ENCODE data around the gene DOCK1. TPM values are rescaled to one million over a fixed set of nuclear protein-coding genes. Genes with fewer than 3 reads are reported as not detected.

Gene DOCK1
- total and polyA plus RNA-seq, 2 donors from 2014 or later = 15.8 to 81.7 TPM

DNA sequence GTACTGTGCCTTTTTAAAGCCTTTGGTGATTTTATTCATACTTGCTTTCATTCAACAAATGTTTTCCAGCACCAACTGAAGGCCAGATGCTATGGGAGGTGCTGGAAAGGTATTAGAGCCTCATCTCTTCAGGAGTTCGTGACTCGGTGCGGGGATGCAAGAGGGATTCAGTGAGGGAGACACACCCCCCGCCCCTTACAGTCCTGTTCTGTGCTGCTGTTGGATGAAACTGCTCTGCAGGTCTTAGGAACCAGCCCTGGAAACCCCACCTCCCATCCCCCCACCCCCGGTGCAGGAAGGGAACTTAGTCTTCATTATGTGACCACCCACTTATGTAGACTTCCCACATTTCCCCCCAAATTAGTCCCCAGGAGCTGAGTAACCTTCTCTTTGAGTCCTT, 180.7 kb downstream of the DOCK1 start:
- TF ChIP-seq, protein P1, sequence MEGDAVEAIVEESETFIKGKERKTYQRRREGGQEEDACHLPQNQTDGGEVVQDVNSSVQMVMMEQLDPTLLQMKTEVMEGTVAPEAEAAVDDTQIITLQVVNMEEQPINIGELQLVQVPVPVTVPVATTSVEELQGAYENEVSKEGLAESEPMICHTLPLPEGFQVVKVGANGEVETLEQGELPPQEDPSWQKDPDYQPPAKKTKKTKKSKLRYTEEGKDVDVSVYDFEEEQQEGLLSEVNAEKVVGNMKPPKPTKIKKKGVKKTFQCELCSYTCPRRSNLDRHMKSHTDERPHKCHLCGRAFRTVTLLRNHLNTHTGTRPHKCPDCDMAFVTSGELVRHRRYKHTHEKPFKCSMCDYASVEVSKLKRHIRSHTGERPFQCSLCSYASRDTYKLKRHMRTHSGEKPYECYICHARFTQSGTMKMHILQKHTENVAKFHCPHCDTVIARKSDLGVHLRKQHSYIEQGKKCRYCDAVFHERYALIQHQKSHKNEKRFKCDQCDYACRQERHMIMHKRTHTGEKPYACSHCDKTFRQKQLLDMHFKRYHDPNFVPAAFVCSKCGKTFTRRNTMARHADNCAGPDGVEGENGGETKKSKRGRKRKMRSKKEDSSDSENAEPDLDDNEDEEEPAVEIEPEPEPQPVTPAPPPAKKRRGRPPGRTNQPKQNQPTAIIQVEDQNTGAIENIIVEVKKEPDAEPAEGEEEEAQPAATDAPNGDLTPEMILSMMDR (IDR thresholded peaks at IDR 0.05; ENCODE audit: borderline replicate concordance, extremely low read depth, insufficient read depth) = no peak
- no peaks in the 10 kb centered on the region for H3K9me3 ChIP-seq (ENCODE audit: control insufficient read depth in 2 of 3, insufficient read depth in 1 of 3, low read length in 3 of 3)
- no peaks in the 10 kb centered on the region for H3K4me1 ChIP-seq (ENCODE audit: control insufficient read depth in 2 of 3, insufficient read depth in 2 of 3, low read depth in 1 of 3, low read length in 3 of 3)
- no peak overlapping the region for H3K27ac ChIP-seq (ENCODE audit: low read depth in 2 of 2, low read length in 2 of 2)
- no peak for FAIRE-seq
- intact Hi-C loops (cut with DNase I) = no loop called here
- H3K4me3 ChIP-seq (ENCODE audit: low read length in 3 of 3) = no peak overlapping the region
- no peaks in the 10 kb centered on the region for H3K36me3 ChIP-seq (ENCODE audit: control insufficient read depth in 2 of 3, insufficient read depth in 3 of 3, low read length in 3 of 3)
- H3K9ac ChIP-seq (ENCODE audit: low read length in 3 of 3) = no peak overlapping the region
- no peak for DNase-seq
- no peaks in the 10 kb centered on the region for H3K27me3 ChIP-seq (ENCODE audit: control insufficient read depth, insufficient read depth, low read length)

DNA sequence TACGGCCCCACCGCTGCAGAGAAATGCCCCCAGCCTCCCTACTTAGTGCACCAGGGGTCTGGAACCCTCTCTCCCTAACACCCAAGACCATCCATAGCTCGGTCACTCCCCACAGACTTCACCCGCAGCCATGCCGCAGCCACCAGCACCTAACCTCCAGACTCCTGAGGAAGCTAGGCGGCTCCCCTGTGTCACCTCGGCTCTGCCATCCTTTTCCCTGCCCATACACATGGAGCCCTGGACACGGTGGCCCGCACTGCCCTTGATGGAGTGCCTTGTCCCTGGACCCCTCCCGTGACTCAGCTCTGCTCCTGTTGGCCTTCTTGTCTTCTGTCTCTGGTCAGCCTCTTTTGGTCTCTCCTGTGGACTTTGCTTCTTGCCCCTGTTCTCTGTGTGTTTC, 183.7 kb downstream of the DOCK1 start:
- TF ChIP-seq, protein P1 (IDR thresholded peaks at IDR 0.05; ENCODE audit: borderline replicate concordance, extremely low read depth, insufficient read depth) = no peak
- H3K9me3 ChIP-seq (ENCODE audit: control insufficient read depth in 2 of 3, insufficient read depth in 1 of 3, low read length in 3 of 3) = no peaks in the 10 kb centered on the region
- no peak overlapping the region for H3K27ac ChIP-seq (ENCODE audit: low read depth in 2 of 2, low read length in 2 of 2)
- peaks cover 0 to 5% (median 0%) of the 10 kb centered on the region in 3 donors for H3K36me3 ChIP-seq (ENCODE audit: control insufficient read depth in 2 of 3, insufficient read depth in 3 of 3, low read length in 3 of 3)
- DNase-seq (no peak), FAIRE-seq (no peak)
- intact Hi-C loops (cut with DNase I) = no loop called here
- H3K4me3 ChIP-seq (ENCODE audit: low read length in 3 of 3) = no peak overlapping the region
- no peaks in the 10 kb centered on the region for H3K27me3 ChIP-seq (ENCODE audit: control insufficient read depth, insufficient read depth, low read length)
- no peak overlapping the region for H3K9ac ChIP-seq (ENCODE audit: low read length in 3 of 3)
- H3K4me1 ChIP-seq (ENCODE audit: control insufficient read depth in 2 of 3, insufficient read depth in 2 of 3, low read depth in 1 of 3, low read length in 3 of 3) = no peaks in the 10 kb centered on the region

DNA sequence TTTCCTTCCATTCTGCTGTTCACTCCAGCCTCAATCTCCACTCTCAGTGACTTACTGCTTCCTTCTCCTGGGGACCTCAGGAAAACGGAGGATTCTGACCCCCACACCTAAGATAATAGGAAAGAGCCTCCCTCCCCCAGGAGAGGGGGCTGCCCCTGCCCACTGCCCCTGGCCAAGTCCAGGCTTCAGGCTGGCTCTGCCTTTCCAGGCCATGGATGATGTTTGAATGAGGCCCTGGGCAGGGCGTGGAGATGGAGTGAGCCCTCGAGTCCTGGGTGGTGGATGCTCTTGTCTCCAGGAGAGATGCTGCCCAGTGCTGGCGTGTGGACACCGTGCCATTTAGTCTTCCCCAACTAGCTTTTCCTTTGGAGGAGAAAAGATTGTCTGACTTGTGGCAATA, 184.2 kb downstream of the DOCK1 start:
- H3K27ac ChIP-seq (ENCODE audit: low read depth in 2 of 2, low read length in 2 of 2) = no peak overlapping the region
- H3K4me1 ChIP-seq (ENCODE audit: control insufficient read depth in 2 of 3, insufficient read depth in 2 of 3, low read depth in 1 of 3, low read length in 3 of 3) = no peaks in the 10 kb centered on the region
- no peaks in the 10 kb centered on the region for H3K27me3 ChIP-seq (ENCODE audit: control insufficient read depth, insufficient read depth, low read length)
- FAIRE-seq = no peak
- H3K9ac ChIP-seq (ENCODE audit: low read length in 3 of 3) = no peak overlapping the region
- H3K36me3 ChIP-seq (ENCODE audit: control insufficient read depth in 2 of 3, insufficient read depth in 3 of 3, low read length in 3 of 3) = peaks cover 0 to 5% (median 0%) of the 10 kb centered on the region in 3 donors
- TF ChIP-seq, protein P1 (IDR thresholded peaks at IDR 0.05; ENCODE audit: borderline replicate concordance, extremely low read depth, insufficient read depth) = no peak
- intact Hi-C loops (cut with DNase I) = no loop called here
- H3K9me3 ChIP-seq (ENCODE audit: control insufficient read depth in 2 of 3, insufficient read depth in 1 of 3, low read length in 3 of 3) = no peaks in the 10 kb centered on the region
- no peak overlapping the region for H3K4me3 ChIP-seq (ENCODE audit: low read length in 3 of 3)
- DNase-seq = no peak

DNA sequence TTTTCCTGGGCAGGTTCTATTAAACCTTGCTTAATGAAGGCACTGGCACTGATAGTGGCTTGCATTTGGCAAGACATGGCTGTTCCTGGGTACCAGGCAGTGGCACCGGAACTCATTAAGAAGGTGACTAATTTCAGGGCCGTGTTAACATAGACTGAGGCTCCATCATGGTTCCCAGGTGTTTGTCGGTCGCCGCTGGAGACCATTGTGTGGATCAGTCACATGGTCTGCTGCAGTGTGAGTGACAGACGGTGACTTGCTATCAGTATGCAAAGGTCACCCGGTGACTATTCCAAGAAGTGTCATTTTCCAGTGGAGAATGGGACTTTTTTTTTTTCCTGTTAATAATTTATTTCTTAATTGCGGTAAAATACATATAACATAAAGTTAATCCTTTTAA, 184.9 kb downstream of the DOCK1 start:
- Histone ChIP-seq H3K27ac (ENCODE audit: low read depth in 2 of 2, low read length in 2 of 2) (no peak overlapping the region), H3K4me1 (ENCODE audit: control insufficient read depth in 2 of 3, insufficient read depth in 2 of 3, low read depth in 1 of 3, low read length in 3 of 3) (no peaks in the 10 kb centered on the region), H3K36me3 (ENCODE audit: control insufficient read depth in 2 of 3, insufficient read depth in 3 of 3, low read length in 3 of 3) (peaks cover 0 to 5% (median 0%) of the 10 kb centered on the region in 3 donors), H3K9ac (ENCODE audit: low read length in 3 of 3) (no peak overlapping the region), H3K9me3 (ENCODE audit: control insufficient read depth in 2 of 3, insufficient read depth in 1 of 3, low read length in 3 of 3) (no peaks in the 10 kb centered on the region), H3K4me3 (ENCODE audit: low read length in 3 of 3) (no peak overlapping the region), H3K27me3 (ENCODE audit: control insufficient read depth, insufficient read depth, low read length) (no peaks in the 10 kb centered on the region)
- intact Hi-C loops (cut with DNase I) = no loop called here
- DNase-seq (no peak), FAIRE-seq (no peak)
- TF ChIP-seq, protein P1 (IDR thresholded peaks at IDR 0.05; ENCODE audit: borderline replicate concordance, extremely low read depth, insufficient read depth) = no peak
